Measurements from ENCODE around the gene CXCR5. TPM values are rescaled to one million over a fixed set of nuclear protein-coding genes. Genes with fewer than 3 reads are reported as not detected.

Gene CXCR5
- total and polyA plus RNA-seq, 2 donors (not counting 1 experiment from before 2014, with no cell fraction given): 111 to 163 TPM

GRCh38 chr11:118912742-118913410, 29.2 kb downstream of the CXCR5 start:
- DNase-seq (peak; percentile 66), ATAC-seq (ENCODE audit: low read depth) (peak; percentile 19)
- intact Hi-C loops (cut with micrococcal nuclease): no loop called here
- no peak for TF ChIP-seq EZH2 (IDR thresholded peaks at IDR 0.05; ENCODE audit: borderline replicate concordance, insufficient read depth, low read depth, low read length, poor library complexity, severe bottlenecking)
- TF ChIP-seq, protein P1, sequence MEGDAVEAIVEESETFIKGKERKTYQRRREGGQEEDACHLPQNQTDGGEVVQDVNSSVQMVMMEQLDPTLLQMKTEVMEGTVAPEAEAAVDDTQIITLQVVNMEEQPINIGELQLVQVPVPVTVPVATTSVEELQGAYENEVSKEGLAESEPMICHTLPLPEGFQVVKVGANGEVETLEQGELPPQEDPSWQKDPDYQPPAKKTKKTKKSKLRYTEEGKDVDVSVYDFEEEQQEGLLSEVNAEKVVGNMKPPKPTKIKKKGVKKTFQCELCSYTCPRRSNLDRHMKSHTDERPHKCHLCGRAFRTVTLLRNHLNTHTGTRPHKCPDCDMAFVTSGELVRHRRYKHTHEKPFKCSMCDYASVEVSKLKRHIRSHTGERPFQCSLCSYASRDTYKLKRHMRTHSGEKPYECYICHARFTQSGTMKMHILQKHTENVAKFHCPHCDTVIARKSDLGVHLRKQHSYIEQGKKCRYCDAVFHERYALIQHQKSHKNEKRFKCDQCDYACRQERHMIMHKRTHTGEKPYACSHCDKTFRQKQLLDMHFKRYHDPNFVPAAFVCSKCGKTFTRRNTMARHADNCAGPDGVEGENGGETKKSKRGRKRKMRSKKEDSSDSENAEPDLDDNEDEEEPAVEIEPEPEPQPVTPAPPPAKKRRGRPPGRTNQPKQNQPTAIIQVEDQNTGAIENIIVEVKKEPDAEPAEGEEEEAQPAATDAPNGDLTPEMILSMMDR (IDR thresholded peaks at IDR 0.05): no peak
- peak overlapping the region; percentile 64 for H3K4me3 Mint-ChIP-seq
- Histone ChIP-seq H3K4me1 (ENCODE audit: control insufficient read depth in 2 of 2, insufficient read depth in 2 of 2, low read length in 2 of 2) (peaks cover 75 to 93% of the 10 kb centered on the region in 2 donors), H3K9ac (ENCODE audit: low read length) (peak overlapping the region; percentile 38), H3K27me3 (replicated peaks in 1 of 4; ENCODE audit: control extremely low read depth in 1 of 4, control insufficient read depth in 3 of 4, insufficient read depth in 4 of 4, low read length in 3 of 4) (no peaks in the 10 kb centered on the region), H3K27ac (ENCODE audit: low read length in 2 of 2) (peak overlapping the region; percentile 87 to 94), H3K79me2 (ENCODE audit: control insufficient read depth, insufficient read depth, low read length) (peaks cover 64% of the 10 kb centered on the region), H2AFZ (ENCODE audit: insufficient read depth, low read depth, low read length, poor library complexity, severe bottlenecking) (no peak overlapping the region), H4K20me1 (ENCODE audit: control insufficient read depth, insufficient read depth, low read length, poor library complexity, severe bottlenecking) (peaks cover 4% of the 10 kb centered on the region), H3K4me3 (ENCODE audit: control extremely low read depth in 1 of 5, extremely low read depth in 1 of 5, insufficient read depth in 1 of 5, low read depth in 2 of 5, low read length in 4 of 5) (peak overlapping the region in 1 of 5 experiments; percentile 19), H3K36me3 (replicated peaks in 1 of 2; ENCODE audit: control extremely low read depth in 1 of 2, control insufficient read depth in 1 of 2, extremely low read depth in 1 of 2, insufficient read depth in 2 of 2, low read length in 1 of 2) (peaks cover 0 to 17% of the 10 kb centered on the region in 2 experiments), H3K4me2 (replicated peaks; ENCODE audit: low read depth, low read length, poor library complexity, severe bottlenecking) (peak overlapping the region; percentile 79), H3K9me3 (ENCODE audit: control extremely low read depth in 1 of 3, control insufficient read depth in 2 of 3, insufficient read depth in 1 of 3, low read length in 2 of 3) (no peaks in the 10 kb centered on the region)
- ChIA-PET CTCF (interaction anchor here (0.6 to 15.2 kb wide), 8 partner anchors 14 to 223 kb away, joined by 3 to 288 read pairs (median 5); partner anchors contain the start of genes BCL9L and UPK2), POLR2A (interaction anchor here (0.5 to 5.4 kb wide), 7 partner anchors 11 to 123 kb away, joined by 4 to 38 read pairs (median 5); partner anchors contain the start of genes BCL9L and DDX6)
- H3K9me3 Mint-ChIP-seq (ENCODE audit: insufficient read depth): no peaks in the 10 kb centered on the region
- WGBS (ENCODE audit: insufficient coverage): 22% methylated on average over 12 of the region's 12 CpGs
- peaks cover 74% of the 10 kb centered on the region for H3K4me1 Mint-ChIP-seq
- no peaks in the 10 kb centered on the region for H3K27me3 Mint-ChIP-seq
- peak overlapping the region; percentile 89 for H3K27ac Mint-ChIP-seq
